NCI-H2196 treated with DMSO at 0.1 percent for 48 hours (cell line): ENCODE data around the gene JMJD7.

ENCODE experiments used
- DNase-seq: peaks from one replicate; lab custom pipeline; 2025; ENCODE audit not compliant: unreplicated experiment; lab: John Stamatoyannopoulos, UW

Gene JMJD7

GRCh38 chr15:41861736-41862356 lies 34.0 kb downstream of the JMJD7 start:
- no peak for DNase-seq

GRCh38 chr15:41862515-41863116 lies 34.7 kb downstream of the JMJD7 start:
- no peak for DNase-seq

- no peak for DNase-seq
Measured at GRCh38 chr15:41865490-41866055, 37.7 kb downstream of the JMJD7 start.

- no peak for DNase-seq
Measured at GRCh38 chr15:41866263-41866703, 38.4 kb downstream of the JMJD7 start.

- no peak for DNase-seq
Measured at GRCh38 chr15:41866872-41867579, 39.1 kb downstream of the JMJD7 start.

GRCh38 chr15:41868321-41868720 lies 40.4 kb downstream of the JMJD7 start:
- DNase-seq: no peak

- DNase-seq: no peak
Measured at GRCh38 chr15:41869770-41870688, 42.1 kb downstream of the JMJD7 start.

- no peak for DNase-seq
Measured at GRCh38 chr15:41870689-41871081, 42.8 kb downstream of the JMJD7 start.

- DNase-seq: no peak
Measured at GRCh38 chr15:41871175-41871905, 43.4 kb downstream of the JMJD7 start.

- DNase-seq: no peak
Measured at GRCh38 chr15:41872166-41872747, 44.4 kb downstream of the JMJD7 start.

- peak; percentile 20 for DNase-seq
Measured at GRCh38 chr15:41873711-41874110, 45.8 kb downstream of the JMJD7 start.

GRCh38 chr15:41874736-41875135 lies 46.8 kb downstream of the JMJD7 start:
- DNase-seq: no peak

- DNase-seq: no peak
Measured at GRCh38 chr15:41876007-41876406, 48.1 kb downstream of the JMJD7 start.

- DNase-seq: no peak
Measured at GRCh38 chr15:41876689-41877088, 48.8 kb downstream of the JMJD7 start.

- DNase-seq: no peak
Measured at GRCh38 chr15:41877631-41878354, 49.9 kb downstream of the JMJD7 start.

GRCh38 chr15:41878355-41878699 lies 50.4 kb downstream of the JMJD7 start:
- DNase-seq: no peak

GRCh38 chr15:41879321-41879845 lies 51.5 kb downstream of the JMJD7 start:
- no peak for DNase-seq

- DNase-seq: no peak
Measured at GRCh38 chr15:41880156-41880877, 52.4 kb downstream of the JMJD7 start.
